HFFc6 (cell line): Measurements from ENCODE around the gene PLSCR4. TPM values are rescaled to one million over a fixed set of nuclear protein-coding genes. Genes with fewer than 3 reads are reported as not detected.

Experiments
- DNase-seq: peaks from one replicate; pipeline ENCODE4 v3.0.0-alpha.2; 2018
- H3K27ac Mint-ChIP-seq: 2 replicates; pipeline ENCODE4 v1.8.0; 2020; ENCODE audit warnings: mild to moderate bottlenecking, mixed read lengths
- H3K27me3 Mint-ChIP-seq: 2 replicates; pipeline ENCODE4 v1.8.0; 2021; ENCODE audit warnings: mild to moderate bottlenecking, moderate library complexity, mixed read lengths; ENCODE audit not compliant: insufficient read depth
- H3K36me3 Mint-ChIP-seq: 2 replicates; pipeline ENCODE4 v1.8.0; 2021; ENCODE audit warnings: low read depth, mixed read lengths
- H3K4me1 Mint-ChIP-seq: 2 replicates; pipeline ENCODE4 v1.8.0; 2020; ENCODE audit warnings: low read depth, mixed read lengths
- H3K4me3 Mint-ChIP-seq: 2 replicates; pipeline ENCODE4 v1.8.0; 2020; ENCODE audit warnings: mild to moderate bottlenecking, moderate library complexity, mixed read lengths
- H3K9me3 Mint-ChIP-seq: 2 replicates; pipeline ENCODE4 v1.8.0; 2020; ENCODE audit warnings: mild to moderate bottlenecking, mixed read lengths
- total RNA-seq, 6 experiments: library from RNA; stranded (reverse); fragmentation: NEBNext Ultra II Directional; extraction: Animal tissue kit (Norgen Biotek cat#: 25700); gene quantifications; 2 replicates in 1 of 6; 3 replicates in 5 of 6; pipeline ENCODE4 v1.2.3, GENCODE V29; 2021
- TF ChIP-seq, protein P1 (sequence below): fragments of 200-600 bp; sonication (generic); IDR thresholded peaks from 2 replicates; pipeline ENCODE4 v1.5.0; 2021; ENCODE audit warnings: antibody characterized with exemption, mild to moderate bottlenecking

The PLSCR4 gene
- total RNA-seq, 6 experiments from 2014 or later = 6.7 to 11.9 (median 9.8) TPM

DNA sequence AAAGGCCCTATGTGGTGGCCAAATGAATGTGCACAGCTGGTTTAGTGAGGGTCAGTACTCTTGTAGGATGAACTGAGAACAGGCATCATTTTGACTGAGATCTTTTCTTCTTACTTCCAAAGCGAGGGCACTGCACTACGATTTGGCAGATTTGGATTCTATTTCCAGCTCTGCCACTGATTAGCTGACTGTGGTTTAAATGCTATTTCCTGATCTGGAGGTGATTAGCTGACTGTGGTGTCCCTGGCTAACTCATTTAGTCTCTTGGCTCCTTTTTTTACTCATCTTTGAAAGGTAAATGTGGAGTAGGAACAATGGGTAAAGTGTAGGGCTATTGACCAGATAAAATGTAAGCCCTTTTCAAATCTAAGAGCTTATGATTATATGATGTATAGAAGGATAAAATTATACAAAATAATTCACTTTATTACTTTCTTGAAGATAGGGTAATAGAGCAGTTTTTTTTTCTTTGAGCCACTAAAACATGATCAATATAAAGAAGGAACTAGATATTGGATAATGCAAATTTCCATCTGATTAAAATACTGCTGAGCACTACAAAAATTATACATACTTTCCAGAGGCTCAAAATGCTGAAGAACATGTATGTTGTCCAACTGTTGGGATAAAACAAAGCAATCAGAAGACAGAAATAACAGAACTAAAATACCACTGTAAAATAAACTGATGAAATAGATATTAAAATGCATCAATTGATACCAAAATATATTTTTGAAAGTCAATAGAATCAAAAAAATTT, 50.3 kb downstream of the PLSCR4 start:
- Mint-ChIP-seq H3K36me3 (no peaks in the 10 kb centered on the region), H3K4me1 (peaks cover 17% of the 10 kb centered on the region), H3K27ac (no peak overlapping the region), H3K9me3 (no peaks in the 10 kb centered on the region), H3K27me3 (peaks cover 1% of the 10 kb centered on the region), H3K4me3 (no peak overlapping the region)
- TF ChIP-seq, protein P1, sequence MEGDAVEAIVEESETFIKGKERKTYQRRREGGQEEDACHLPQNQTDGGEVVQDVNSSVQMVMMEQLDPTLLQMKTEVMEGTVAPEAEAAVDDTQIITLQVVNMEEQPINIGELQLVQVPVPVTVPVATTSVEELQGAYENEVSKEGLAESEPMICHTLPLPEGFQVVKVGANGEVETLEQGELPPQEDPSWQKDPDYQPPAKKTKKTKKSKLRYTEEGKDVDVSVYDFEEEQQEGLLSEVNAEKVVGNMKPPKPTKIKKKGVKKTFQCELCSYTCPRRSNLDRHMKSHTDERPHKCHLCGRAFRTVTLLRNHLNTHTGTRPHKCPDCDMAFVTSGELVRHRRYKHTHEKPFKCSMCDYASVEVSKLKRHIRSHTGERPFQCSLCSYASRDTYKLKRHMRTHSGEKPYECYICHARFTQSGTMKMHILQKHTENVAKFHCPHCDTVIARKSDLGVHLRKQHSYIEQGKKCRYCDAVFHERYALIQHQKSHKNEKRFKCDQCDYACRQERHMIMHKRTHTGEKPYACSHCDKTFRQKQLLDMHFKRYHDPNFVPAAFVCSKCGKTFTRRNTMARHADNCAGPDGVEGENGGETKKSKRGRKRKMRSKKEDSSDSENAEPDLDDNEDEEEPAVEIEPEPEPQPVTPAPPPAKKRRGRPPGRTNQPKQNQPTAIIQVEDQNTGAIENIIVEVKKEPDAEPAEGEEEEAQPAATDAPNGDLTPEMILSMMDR = no peak
- DNase-seq = no peak

- Mint-ChIP-seq H3K36me3 (no peaks in the 10 kb centered on the region), H3K27ac (no peak overlapping the region), H3K4me1 (peaks cover 20% of the 10 kb centered on the region), H3K27me3 (peaks cover 1% of the 10 kb centered on the region), H3K9me3 (no peaks in the 10 kb centered on the region), H3K4me3 (no peak overlapping the region)
- TF ChIP-seq, protein P1 = no peak
- DNase-seq = no peak
Observed at GRCh38 chr3:146199762-146200161, 51.1 kb downstream of the PLSCR4 start.

DNA sequence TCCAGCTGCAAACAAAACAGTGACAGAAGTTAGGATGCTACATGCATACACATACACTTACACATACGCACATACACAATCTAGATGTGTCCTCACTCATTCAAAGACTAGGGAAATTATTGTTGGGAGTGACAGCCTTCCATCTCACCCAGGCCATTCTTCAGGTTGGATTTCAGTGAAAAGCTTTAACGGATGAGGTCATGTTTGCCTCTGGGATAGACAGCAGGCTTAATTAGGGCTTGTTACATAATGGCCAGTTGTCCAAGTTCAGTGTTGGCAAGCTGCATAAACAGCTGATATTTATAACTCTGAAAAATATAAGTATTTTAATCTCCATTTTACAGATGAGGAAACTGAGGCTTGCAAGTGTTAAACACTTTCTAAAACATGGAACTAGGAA, 54.1 kb downstream of the PLSCR4 start:
- Mint-ChIP-seq H3K27ac (no peak overlapping the region), H3K4me3 (no peak overlapping the region), H3K9me3 (no peaks in the 10 kb centered on the region), H3K4me1 (peaks cover 20% of the 10 kb centered on the region), H3K27me3 (peaks cover 1% of the 10 kb centered on the region), H3K36me3 (no peaks in the 10 kb centered on the region)
- DNase-seq = no peak
- TF ChIP-seq, protein P1 = no peak

- TF ChIP-seq, protein P1 = no peak
- H3K4me1 Mint-ChIP-seq = peaks cover 11% of the 10 kb centered on the region
Observed at GRCh38 chr3:146195605-146196004, 55.3 kb downstream of the PLSCR4 start.

GRCh38 chr3:146195030-146195429, 55.9 kb downstream of the PLSCR4 start:
- Mint-ChIP-seq H3K4me3 (no peak overlapping the region), H3K9me3 (no peaks in the 10 kb centered on the region), H3K27me3 (peaks cover 1% of the 10 kb centered on the region; the same call in 1 of the 2 replicates), H3K36me3 (no peaks in the 10 kb centered on the region), H3K4me1 (peaks cover 5% of the 10 kb centered on the region), H3K27ac (no peak overlapping the region)
- TF ChIP-seq, protein P1 = no peak
- DNase-seq = no peak

More at GRCh38 chr3:146195605-146196004, 55.3 kb downstream of the PLSCR4 start:
- no peak overlapping the region for H3K27ac Mint-ChIP-seq
- no peaks in the 10 kb centered on the region for H3K36me3 Mint-ChIP-seq
- no peak for DNase-seq
- H3K9me3 Mint-ChIP-seq = no peaks in the 10 kb centered on the region
- H3K27me3 Mint-ChIP-seq = peaks cover 1% of the 10 kb centered on the region
- H3K4me3 Mint-ChIP-seq = no peak overlapping the region
